Measurements from ENCODE around the gene GHITM.

DNA sequence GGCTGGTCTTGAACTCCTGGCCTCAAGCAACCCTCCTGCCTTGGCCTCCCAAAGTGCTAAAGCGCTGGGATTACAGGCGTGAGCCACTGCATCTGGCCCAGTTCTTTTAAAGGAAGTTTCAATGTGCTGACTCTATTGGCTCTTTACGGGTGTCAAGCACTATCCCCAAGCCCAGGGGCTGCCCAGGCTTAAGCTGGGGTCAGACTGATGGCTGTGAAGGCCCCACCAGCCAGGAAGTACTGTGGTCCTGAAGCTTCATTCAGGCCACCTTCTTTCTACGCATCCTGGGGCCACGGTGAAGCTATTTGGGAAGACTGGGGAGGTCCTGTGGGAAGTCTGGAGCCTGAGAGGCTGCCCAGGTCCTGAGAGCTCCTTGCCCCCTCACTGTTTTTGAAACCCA, 42.3 kb downstream of the GHITM start:
- TF ChIP-seq TEAD4 (IDR thresholded peaks at IDR 0.05; ENCODE audit: borderline replicate concordance, insufficient read depth) = no peak
- TF ChIP-seq, protein P1, sequence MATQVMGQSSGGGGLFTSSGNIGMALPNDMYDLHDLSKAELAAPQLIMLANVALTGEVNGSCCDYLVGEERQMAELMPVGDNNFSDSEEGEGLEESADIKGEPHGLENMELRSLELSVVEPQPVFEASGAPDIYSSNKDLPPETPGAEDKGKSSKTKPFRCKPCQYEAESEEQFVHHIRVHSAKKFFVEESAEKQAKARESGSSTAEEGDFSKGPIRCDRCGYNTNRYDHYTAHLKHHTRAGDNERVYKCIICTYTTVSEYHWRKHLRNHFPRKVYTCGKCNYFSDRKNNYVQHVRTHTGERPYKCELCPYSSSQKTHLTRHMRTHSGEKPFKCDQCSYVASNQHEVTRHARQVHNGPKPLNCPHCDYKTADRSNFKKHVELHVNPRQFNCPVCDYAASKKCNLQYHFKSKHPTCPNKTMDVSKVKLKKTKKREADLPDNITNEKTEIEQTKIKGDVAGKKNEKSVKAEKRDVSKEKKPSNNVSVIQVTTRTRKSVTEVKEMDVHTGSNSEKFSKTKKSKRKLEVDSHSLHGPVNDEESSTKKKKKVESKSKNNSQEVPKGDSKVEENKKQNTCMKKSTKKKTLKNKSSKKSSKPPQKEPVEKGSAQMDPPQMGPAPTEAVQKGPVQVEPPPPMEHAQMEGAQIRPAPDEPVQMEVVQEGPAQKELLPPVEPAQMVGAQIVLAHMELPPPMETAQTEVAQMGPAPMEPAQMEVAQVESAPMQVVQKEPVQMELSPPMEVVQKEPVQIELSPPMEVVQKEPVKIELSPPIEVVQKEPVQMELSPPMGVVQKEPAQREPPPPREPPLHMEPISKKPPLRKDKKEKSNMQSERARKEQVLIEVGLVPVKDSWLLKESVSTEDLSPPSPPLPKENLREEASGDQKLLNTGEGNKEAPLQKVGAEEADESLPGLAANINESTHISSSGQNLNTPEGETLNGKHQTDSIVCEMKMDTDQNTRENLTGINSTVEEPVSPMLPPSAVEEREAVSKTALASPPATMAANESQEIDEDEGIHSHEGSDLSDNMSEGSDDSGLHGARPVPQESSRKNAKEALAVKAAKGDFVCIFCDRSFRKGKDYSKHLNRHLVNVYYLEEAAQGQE (IDR thresholded peaks at IDR 0.05; ENCODE audit: low read depth, low read length) = no peak
- no peak for TF ChIP-seq EZH2phosphoT487 (IDR thresholded peaks at IDR 0.05; ENCODE audit: borderline replicate concordance, low read depth)
- no peak for TF ChIP-seq EP300 (IDR thresholded peaks at IDR 0.05; ENCODE audit: borderline replicate concordance in 1 of 2, low read depth in 1 of 2, low read length in 1 of 2)
- TF ChIP-seq, protein P2, sequence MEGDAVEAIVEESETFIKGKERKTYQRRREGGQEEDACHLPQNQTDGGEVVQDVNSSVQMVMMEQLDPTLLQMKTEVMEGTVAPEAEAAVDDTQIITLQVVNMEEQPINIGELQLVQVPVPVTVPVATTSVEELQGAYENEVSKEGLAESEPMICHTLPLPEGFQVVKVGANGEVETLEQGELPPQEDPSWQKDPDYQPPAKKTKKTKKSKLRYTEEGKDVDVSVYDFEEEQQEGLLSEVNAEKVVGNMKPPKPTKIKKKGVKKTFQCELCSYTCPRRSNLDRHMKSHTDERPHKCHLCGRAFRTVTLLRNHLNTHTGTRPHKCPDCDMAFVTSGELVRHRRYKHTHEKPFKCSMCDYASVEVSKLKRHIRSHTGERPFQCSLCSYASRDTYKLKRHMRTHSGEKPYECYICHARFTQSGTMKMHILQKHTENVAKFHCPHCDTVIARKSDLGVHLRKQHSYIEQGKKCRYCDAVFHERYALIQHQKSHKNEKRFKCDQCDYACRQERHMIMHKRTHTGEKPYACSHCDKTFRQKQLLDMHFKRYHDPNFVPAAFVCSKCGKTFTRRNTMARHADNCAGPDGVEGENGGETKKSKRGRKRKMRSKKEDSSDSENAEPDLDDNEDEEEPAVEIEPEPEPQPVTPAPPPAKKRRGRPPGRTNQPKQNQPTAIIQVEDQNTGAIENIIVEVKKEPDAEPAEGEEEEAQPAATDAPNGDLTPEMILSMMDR (IDR thresholded peaks at IDR 0.05) = no peak
- TF ChIP-seq RAD21 (IDR thresholded peaks at IDR 0.05; ENCODE audit: low read length) = no peak
- no peak for TF ChIP-seq TCF12 (IDR thresholded peaks at IDR 0.05)
- no peak for TF ChIP-seq GABPA (IDR thresholded peaks at IDR 0.05; ENCODE audit: low read depth)
- TF ChIP-seq POLR2AphosphoS5 (IDR thresholded peaks at IDR 0.05; ENCODE audit: low read depth, low read length) = no peak
- TF ChIP-seq USF2 (IDR thresholded peaks at IDR 0.05; ENCODE audit: borderline replicate concordance, low read depth, low read length) = no peak
- TF ChIP-seq MXI1 (IDR thresholded peaks at IDR 0.05; ENCODE audit: low read depth, low read length) = no peak
- TF ChIP-seq SMC3 (IDR thresholded peaks at IDR 0.05; ENCODE audit: low read depth, low read length) = no peak
- no peak for TF ChIP-seq YY1 (IDR thresholded peaks at IDR 0.05; ENCODE audit: low read depth)
- no peak for TF ChIP-seq PBX3 (IDR thresholded peaks at IDR 0.05)
